ENCODE data around the gene QSER1. TPM values are rescaled to one million over a fixed set of nuclear protein-coding genes. Genes with fewer than 3 reads are reported as not detected.

The QSER1 gene
- total and polyA plus RNA-seq, 9 of the 15 experiments (the other 6 are each of a cell fraction or from before 2014, with no cell fraction given): 5.8 to 33.6 (median 22.3) TPM

GRCh38 chr11:33015621-33016551 lies 123.3 kb downstream of the QSER1 start, which contains the start of gene DEPDC7 (continued):
- TF ChIP-seq, protein P1, sequence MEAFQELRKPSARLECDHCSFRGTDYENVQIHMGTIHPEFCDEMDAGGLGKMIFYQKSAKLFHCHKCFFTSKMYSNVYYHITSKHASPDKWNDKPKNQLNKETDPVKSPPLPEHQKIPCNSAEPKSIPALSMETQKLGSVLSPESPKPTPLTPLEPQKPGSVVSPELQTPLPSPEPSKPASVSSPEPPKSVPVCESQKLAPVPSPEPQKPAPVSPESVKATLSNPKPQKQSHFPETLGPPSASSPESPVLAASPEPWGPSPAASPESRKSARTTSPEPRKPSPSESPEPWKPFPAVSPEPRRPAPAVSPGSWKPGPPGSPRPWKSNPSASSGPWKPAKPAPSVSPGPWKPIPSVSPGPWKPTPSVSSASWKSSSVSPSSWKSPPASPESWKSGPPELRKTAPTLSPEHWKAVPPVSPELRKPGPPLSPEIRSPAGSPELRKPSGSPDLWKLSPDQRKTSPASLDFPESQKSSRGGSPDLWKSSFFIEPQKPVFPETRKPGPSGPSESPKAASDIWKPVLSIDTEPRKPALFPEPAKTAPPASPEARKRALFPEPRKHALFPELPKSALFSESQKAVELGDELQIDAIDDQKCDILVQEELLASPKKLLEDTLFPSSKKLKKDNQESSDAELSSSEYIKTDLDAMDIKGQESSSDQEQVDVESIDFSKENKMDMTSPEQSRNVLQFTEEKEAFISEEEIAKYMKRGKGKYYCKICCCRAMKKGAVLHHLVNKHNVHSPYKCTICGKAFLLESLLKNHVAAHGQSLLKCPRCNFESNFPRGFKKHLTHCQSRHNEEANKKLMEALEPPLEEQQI (IDR thresholded peaks at IDR 0.05): no peak
- TF ChIP-seq CTBP1 (IDR thresholded peaks at IDR 0.05; ENCODE audit: borderline replicate concordance) (peak; percentile 37; the same call in 1 of the 2 replicates), ZHX1 (conservative IDR thresholded peaks at IDR 0.05; ENCODE audit: low read length) (no peak), BRF2 (IDR thresholded peaks at IDR 0.05; ENCODE audit: borderline replicate concordance, insufficient read depth, insufficient read length) (no peak), ZNF76 (CRISPR knock-in tag; IDR thresholded peaks at IDR 0.05; ENCODE audit: borderline replicate concordance) (no peak), HDAC1 (IDR thresholded peaks at IDR 0.05) (peak in 1 of 2 experiments; percentile 55; a peak in 1 of 4 replicates), SMC3 (conservative IDR thresholded peaks at IDR 0.05; ENCODE audit: insufficient read depth, low read depth, low read length) (0 out of 2 replicates have a peak, but pooled peaks have one; percentile 8), ZNF311 (CRISPR knock-in tag; IDR thresholded peaks at IDR 0.05) (no peak), ZBTB34 (CRISPR knock-in tag; IDR thresholded peaks at IDR 0.05) (no peak), CCNT2 (IDR thresholded peaks at IDR 0.05; ENCODE audit: borderline replicate concordance, extremely low read depth, insufficient read length, low read depth, low read length) (no peak), HNRNPUL1 (IDR thresholded peaks at IDR 0.05; ENCODE audit: low read length) (no peak), ETV6 (IDR thresholded peaks at IDR 0.05; ENCODE audit: borderline replicate concordance in 1 of 2, low read depth in 2 of 2, low read length in 1 of 2) (no peak), ETV6 (CRISPR knock-in tag; IDR thresholded peaks at IDR 0.05; ENCODE audit: borderline replicate concordance) (no peak)
- TF ChIP-seq, protein P2, sequence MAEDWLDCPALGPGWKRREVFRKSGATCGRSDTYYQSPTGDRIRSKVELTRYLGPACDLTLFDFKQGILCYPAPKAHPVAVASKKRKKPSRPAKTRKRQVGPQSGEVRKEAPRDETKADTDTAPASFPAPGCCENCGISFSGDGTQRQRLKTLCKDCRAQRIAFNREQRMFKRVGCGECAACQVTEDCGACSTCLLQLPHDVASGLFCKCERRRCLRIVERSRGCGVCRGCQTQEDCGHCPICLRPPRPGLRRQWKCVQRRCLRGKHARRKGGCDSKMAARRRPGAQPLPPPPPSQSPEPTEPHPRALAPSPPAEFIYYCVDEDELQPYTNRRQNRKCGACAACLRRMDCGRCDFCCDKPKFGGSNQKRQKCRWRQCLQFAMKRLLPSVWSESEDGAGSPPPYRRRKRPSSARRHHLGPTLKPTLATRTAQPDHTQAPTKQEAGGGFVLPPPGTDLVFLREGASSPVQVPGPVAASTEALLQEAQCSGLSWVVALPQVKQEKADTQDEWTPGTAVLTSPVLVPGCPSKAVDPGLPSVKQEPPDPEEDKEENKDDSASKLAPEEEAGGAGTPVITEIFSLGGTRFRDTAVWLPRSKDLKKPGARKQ (CRISPR knock-in tag; IDR thresholded peaks at IDR 0.05): no peak
